Measurements from ENCODE around the gene ATP6V1G1.

Gene ATP6V1G1

DNA sequence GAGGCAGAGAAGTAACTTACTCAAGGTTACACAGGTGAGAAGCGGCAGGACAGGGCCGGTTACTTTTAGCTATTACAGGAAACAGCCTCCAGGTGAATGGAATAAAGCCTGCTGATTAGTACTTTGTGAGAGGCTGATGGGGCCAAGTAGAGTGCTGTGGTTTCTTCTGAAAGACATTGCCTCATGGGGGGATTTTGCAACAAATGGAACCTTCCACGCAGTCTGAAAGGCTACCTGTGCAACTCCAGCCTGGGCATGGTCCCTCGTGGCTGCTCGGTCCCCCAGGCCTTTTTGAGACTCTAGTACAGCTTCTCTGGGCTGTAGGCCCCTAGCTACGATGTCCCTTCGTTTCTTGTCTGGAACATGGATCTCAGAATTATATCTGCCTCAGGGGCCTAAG, 25.5 kb downstream of the ATP6V1G1 start:
- no peak for DNase-seq

DNA sequence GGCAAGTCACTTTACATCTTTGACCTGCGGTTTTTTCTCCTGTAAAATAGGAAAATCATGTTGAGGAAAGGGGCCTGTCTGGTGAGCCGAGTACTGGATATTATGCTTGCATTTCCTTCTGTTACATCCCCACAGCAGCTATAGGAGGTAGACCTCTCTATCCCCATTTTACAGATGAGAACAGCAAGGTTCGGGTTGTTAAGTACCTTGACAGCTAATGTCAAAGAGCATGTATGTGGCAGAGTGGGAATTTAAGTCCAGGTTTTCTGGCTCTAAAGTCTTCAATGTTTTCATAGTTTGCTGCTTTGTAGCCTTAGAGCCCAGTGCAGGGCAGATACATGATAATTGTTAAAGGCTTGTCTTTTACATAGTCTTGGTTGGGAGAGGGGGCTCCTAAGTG, 26.4 kb downstream of the ATP6V1G1 start:
- DNase-seq: no peak

DNA sequence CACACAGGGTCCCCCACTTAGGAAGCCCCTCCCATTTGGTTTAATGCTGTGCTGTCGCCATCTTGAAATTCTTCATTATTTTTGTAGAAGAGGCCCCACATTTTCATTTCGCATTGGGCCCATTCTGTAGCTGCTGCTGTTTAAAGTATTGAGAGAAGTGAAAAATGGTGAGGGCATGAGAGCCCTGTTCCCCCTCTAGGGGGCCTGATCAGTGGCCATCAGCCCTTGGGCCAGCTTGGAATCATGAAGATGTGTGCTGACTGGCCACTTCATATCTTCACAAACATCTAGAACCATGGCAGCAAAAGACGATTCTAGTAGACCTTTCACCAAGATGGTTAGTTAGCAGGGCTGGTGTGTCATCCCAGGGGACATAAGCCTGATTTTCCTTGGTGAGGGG, 26.8 kb downstream of the ATP6V1G1 start:
- no peak for DNase-seq

DNA sequence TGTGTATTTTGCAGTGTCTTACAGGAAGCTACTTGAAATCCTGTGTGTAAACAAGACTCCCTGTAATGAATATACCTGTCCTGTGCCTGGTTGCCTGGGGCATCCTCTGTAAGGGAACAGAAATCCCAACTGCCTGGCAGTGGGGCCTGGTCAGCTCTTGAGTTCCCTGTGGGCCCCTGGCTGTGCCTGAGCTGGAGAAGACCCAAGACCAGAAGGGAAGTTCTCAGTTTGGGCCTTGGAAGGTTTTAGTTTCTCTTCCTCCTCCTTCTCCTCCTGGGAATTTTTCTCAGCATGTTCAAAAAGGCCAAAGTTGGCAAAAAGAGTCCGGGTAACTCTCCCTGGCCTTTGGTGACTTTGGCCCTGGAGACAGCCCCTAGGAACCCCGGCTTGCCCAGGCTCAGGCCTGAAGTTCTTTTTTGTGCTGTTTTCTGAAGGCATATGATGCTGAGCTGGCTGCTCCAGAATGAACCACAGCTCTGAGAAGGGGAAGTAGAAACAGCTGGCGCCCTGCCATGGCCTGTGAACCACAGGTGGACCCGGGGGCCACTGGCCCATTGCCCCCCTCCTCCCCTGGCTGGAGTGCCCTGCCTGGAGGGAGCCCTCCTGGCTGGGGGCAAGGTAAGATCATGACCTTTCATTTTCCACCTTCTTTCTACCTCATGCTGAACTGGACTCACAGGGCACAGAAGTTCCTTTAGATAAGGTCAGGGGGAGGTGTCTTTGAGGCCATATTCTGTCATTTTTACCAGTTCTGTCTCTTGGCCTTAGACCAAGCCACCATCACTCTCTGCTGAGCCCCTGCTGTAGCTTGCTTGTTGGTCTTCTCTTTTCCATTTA, 29.3 kb downstream of the ATP6V1G1 start:
- no peak for DNase-seq

DNA sequence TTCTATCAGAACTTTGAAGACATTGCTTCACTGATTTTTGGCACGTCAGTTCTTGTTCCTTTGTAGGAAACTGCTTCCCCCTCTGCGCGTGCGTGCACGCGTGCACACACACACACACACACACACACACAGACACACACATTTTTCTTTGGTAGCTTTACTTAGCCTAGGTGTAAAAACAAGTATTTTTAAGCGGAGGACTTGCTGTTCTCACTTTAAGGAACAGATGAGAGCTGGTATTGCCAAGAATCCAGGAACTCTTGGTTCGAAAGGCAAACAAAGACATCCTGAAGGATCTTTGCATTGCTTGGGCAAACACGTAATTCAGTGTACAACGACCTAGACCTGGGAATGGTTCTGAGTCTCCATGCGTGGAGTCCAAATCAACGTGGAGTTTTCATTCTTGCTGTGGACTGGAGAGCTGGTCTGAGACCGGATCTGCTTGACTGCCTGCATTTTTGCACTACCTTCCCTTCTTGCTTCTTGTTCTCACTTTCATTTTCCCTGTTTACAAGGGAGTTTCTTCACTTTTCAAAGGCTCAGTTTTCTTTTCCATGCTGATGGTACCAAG, 31.7 kb downstream of the ATP6V1G1 start:
- DNase-seq: no peak

DNA sequence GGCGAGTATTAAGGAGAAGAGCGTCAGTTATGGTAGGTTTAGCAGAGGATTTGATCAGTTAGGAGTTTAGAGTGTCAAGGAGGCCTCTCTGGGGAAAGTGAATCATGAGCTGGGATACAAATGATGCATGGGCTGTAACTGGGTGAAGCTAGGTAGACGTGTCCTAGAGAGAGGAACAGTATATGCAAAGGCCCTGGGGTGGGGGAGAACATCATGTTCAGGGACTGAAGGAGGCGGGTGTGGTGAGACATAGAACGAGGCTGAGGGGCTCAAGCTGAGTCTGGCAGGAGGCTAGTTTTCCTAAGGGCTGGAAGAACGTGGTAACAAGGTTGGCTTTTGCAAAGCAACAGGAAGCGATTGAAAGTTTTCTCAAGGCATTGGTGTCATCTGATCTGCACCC, 34.0 kb downstream of the ATP6V1G1 start:
- DNase-seq: no peak

DNA sequence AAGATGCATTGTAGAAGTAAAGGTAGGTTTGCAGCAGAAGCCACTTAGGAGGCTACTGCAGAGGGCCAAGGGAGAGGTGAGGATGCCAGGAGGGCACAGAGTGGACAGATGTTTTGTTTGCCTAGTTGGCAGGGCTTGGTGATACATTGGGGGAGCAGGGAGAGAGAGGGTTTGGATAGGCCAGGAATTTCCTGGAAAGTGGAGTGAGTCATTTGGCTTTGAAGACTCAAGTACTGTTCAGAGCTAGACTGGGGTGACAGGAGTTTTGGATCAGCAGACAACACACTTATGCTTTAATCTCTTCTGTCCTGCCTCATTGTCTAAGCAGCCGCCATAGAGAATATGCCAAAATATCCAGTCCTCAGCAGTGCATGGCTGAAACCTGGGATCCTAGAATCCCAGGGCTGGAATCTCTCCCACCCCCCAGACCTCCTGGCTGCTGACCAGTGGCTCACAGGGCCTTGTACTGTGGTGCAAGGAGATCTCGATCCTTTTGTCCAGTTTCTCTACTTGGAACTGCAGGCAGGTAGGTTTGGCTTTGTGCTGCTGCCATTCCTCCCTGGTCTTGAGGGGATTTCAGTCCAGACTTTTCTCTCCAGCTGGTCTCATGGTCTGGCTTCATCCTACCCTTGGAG, 34.5 kb downstream of the ATP6V1G1 start:
- DNase-seq: no peak

DNA sequence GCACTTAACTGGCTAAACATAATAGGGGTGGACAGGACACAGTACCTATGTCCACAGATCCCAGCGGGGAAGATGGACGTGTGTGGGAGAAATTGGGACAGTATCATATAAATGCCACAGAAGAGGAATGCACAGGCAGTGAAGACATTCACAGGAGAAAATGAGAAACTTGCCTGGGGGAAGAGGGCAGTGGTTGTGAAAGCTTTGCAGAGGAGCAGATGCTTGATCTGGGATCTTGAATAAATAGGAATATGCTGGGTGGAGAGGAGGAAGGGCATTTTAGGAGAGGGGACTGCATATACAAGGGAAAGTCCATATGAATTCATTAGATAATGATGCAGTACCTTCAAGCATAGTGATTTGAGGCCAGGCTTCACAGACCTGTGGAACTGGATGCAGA, 37.1 kb downstream of the ATP6V1G1 start:
- no peak for DNase-seq

DNA sequence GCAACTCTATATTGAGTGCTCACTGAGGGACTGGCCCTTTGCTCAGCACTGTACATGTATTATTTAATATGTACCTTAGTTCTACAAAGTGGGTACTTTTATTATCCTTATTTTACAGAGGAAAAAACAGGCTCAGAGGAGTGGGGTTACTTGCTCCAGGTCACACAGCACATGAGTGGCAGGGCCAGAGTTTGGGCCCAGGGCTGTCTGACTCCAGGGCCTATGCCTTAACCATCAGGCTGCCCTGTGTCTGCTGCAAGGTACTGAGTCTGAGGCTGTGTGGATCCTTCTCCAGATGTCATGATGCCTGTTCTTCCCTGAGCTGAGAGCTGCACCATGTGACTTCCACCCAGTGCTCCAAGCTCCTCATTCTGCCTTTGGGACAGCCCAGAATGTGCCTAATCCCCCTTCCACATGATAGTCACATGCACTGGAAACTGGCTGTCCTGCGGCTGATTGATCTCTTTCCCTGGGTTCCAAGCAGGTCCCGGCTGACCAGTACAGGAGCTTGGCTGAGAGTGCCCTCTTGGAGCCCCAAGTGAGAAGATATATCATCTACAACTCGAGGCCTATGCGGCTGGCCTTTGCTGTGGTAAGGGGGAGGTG, 38.9 kb downstream of the ATP6V1G1 start:
- DNase-seq: no peak

DNA sequence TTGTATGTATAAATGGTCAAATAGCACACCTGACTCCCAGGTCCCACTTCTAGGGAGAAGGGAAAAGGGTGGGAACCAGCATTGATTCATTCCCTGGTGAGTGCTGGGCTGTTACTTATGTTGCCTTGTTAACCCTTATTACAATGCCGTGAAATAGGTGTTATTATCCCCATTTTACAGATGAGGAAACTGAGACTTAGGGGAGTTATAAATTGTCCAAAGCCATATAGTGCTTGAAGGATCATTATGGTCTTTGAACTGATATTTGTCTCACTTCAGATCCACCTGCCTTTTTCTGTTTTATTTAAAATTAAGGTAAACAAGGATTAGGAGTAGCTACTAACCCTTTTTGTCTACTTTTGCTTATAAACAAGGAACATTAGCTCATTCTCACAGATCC, 40.0 kb downstream of the ATP6V1G1 start:
- no peak for DNase-seq

DNA sequence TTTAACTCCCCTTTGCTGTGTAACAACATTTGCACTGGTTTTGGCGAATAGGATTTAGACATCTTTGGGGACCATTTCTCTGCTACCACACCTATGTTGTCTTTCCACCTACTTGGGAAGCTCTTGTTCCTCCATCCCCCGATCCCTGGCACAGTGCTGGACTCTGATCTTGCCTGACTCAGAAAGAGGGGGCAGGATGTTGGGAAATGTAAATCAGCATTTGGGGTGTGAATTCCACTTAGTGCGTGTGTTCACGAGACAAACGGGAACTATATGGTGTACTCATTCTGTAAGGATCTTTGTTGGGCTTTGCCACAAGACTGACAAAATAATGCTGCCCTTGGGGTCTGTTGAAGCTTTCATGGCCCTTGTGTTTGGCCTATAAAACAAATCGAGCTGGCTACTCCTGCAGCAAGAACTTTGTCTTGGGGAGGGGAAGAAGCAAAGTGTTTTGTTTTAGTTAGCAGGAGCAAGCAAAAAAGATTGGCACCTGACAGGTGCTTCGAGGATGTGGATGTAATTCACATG, 42.1 kb downstream of the ATP6V1G1 start:
- DNase-seq: no peak

DNA sequence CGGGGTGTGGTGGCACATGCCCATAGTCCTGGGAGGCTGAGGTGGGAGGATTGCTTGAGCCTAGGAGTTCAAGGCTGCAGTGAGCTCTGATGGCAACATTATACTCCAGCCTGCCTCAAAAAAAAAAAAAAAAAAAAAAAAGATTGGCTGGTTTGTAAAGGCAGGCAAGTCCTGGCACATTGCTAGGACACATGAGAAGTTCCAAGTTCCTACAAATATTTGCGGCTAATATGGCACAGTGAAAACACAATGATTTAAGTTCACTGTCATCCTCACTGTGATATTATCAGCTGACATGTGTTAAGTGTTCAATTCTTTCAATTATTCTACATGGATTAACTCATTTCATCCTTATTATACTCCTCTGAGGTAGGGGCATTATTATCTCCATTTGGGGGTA, 43.6 kb downstream of the ATP6V1G1 start:
- no peak for DNase-seq

DNA sequence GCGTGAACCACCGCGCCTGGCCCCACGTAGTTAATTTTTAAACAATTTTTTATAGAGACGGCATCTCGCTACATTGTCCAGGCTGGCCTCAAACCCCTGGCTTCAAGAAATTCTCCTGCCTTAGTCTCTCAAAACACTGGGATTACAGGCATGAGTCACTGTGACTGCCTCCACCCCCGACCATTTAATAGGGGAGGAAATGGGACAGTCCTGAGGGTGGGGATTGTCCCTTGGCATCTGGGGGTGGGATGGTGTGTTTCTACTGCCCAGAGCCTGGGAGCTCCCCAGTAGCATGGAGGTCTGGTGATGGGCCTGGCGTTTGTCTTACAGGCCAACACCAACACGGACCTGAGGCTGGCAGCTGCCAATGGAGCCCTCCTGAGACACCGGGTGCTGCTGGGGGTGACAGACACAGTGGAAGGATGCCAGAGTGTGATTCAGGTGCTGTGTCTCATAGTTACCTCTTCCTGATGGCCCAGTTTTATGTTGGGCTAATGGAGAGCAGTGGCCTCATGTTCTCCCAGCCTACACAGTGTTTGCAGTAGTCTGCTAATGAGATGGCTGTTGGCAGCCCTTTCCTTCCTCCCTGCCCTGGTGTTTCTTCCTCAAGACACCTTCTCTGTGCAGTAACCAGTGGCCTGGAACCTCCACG, 46.0 kb downstream of the ATP6V1G1 start:
- no peak for DNase-seq

DNA sequence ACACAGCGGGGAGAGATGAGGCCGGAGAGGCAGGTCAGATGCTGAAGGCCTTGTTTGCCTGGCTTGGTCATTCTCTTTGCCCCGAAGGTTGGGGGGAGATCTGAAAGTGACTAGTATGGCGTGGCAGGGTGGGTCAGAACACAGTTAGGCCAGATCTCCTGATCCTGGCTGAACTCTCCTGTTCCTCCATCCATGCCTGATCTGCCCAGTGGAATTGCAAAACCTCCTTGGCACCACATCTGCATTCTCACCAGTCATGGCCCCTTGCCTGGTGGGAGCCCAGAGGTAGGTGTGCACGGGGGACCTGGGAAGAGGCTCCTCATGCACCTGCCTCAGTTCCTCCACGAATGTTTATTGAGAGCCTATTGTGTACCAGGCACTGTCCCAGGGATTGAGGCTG, 46.8 kb downstream of the ATP6V1G1 start:
- DNase-seq: no peak

DNA sequence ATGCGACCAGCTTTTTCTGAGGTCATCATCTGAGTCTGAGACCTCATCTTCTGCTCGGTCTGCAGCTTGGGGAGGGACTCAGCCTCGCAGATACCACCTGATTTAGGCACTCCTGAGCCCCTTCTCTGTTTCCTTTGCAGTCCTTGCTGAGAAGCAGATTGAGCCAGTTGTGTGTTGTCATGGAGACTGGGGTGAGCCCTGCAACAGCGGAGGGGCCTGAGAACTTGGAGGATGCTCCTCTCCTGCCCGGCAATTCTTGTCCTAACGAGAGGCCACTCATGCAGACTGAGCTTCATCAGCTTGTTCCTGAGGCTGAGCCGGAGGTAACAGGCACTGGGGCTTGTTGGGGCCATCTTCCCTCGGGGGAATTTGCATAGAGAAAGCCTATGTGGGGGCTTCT, 50.8 kb downstream of the ATP6V1G1 start:
- no peak for DNase-seq

DNA sequence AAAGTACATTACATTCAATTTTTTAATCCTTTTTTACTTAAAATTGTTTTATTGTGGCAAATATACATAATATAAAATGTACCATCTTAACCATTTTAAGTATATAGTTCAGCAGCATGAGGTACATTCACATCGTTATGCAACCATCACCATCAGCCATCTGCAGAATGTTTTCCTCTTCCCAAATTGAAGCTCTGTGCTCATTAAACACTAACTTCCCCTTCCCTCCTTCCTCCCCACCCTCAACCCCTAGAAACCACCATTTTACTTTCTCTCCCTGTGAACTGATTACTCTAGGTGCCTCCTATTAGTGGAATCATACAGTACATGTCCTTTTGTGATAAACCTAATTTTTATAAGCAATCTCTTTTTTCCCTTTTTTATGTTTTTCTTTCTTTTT, 54.4 kb downstream of the ATP6V1G1 start:
- no peak for DNase-seq

DNA sequence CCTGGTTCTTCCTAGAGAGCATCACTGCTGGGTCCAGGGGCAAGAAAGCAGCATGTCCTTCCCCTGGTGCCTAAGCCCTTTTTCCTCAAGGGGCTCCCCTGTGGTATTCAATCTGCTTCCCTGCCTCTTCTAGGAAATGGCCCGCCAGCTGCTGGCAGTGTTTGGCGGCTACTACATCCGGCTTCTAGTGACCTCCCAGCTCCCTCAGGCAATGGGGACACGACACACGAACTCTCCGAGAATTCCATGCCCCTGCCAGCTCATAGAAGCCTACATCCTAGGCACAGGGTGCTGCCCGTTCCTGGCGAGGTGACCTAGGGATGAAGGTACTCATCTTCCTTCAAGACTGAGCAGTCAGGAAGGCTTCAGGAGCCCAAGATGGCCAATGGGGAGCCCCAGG, 55.4 kb downstream of the ATP6V1G1 start:
- DNase-seq: no peak

DNA sequence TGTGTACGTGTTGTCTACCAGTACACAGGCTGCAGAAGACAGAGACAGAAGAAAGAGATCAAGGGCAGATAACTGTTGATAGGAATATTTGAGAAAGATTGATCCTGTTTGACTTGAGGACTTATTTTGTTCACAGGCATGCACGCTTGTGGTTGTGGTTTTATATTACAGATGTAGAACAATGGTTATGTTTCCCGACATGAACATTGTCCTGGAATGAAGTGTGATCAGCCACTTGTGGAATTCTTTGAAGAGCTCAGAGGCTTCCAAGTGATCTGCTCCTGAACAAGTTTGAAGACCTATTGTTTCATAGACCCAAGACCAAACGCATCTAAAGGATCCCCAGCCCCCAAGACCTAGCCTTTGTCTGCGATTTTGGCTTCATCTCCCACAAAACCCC, 56.3 kb downstream of the ATP6V1G1 start:
- no peak for DNase-seq
